ENCODE results near the gene CNDP1. TPM values are rescaled to one million over a fixed set of nuclear protein-coding genes. Genes with fewer than 3 reads are reported as not detected.

The CNDP1 gene
- total RNA-seq, 6 experiments from 2014 or later, result not detected

- peaks cover 14% of the 10 kb centered on the region; the same call in 1 of the 2 replicates for H3K36me3 Mint-ChIP-seq (ENCODE audit: low read depth)
- no peaks in the 10 kb centered on the region for H3K9me3 Mint-ChIP-seq
- no peak overlapping the region for H3K4me3 Mint-ChIP-seq
Observed at GRCh38 chr18:74613381-74613780, 79.1 kb downstream of the CNDP1 start.

DNA sequence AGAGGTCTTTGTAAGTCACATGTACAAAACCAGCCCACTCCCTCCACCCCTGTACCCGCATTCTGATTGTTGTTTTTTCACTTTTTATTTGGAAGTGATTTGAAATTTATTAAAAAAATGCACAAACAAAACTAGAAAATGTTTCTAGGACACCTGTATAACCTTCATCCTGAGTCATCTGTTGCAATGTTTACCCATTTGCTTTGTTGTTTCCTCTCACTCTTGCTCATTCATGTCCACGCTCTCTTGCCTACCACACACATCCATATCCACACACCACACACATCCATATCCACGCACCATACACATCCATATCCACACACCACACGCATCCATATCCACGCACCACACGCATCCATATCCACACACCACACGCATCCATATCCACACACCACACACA lies 82.2 kb downstream of the CNDP1 start:
- DNase-seq, result no peak
- peaks cover 1% of the 10 kb centered on the region; the same call in 1 of the 2 replicates for H3K27me3 Mint-ChIP-seq (ENCODE audit: insufficient read depth)
- H3K27ac Mint-ChIP-seq, result no peak overlapping the region
- H3K4me3 Mint-ChIP-seq, result no peak overlapping the region
- peaks cover 6% of the 10 kb centered on the region; the same call in 1 of the 2 replicates for H3K4me1 Mint-ChIP-seq (ENCODE audit: low read depth)
- no peaks in the 10 kb centered on the region for H3K9me3 Mint-ChIP-seq
- peaks cover 10% of the 10 kb centered on the region; the same call in 1 of the 2 replicates for H3K36me3 Mint-ChIP-seq (ENCODE audit: low read depth)
- TF ChIP-seq, protein P1, sequence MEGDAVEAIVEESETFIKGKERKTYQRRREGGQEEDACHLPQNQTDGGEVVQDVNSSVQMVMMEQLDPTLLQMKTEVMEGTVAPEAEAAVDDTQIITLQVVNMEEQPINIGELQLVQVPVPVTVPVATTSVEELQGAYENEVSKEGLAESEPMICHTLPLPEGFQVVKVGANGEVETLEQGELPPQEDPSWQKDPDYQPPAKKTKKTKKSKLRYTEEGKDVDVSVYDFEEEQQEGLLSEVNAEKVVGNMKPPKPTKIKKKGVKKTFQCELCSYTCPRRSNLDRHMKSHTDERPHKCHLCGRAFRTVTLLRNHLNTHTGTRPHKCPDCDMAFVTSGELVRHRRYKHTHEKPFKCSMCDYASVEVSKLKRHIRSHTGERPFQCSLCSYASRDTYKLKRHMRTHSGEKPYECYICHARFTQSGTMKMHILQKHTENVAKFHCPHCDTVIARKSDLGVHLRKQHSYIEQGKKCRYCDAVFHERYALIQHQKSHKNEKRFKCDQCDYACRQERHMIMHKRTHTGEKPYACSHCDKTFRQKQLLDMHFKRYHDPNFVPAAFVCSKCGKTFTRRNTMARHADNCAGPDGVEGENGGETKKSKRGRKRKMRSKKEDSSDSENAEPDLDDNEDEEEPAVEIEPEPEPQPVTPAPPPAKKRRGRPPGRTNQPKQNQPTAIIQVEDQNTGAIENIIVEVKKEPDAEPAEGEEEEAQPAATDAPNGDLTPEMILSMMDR (IDR thresholded peaks at IDR 0.05), result no peak

More at GRCh38 chr18:74613381-74613780, 79.1 kb downstream of the CNDP1 start:
- H3K27ac Mint-ChIP-seq, result no peak overlapping the region
- peaks cover 1% of the 10 kb centered on the region; the same call in 1 of the 2 replicates for H3K27me3 Mint-ChIP-seq (ENCODE audit: insufficient read depth)
- TF ChIP-seq, protein P1 (IDR thresholded peaks at IDR 0.05), result no peak
- peaks cover 20% of the 10 kb centered on the region for H3K4me1 Mint-ChIP-seq (ENCODE audit: low read depth)
- DNase-seq, result no peak

- H3K4me1 Mint-ChIP-seq (ENCODE audit: low read depth), result peaks cover 5% of the 10 kb centered on the region; the same call in 1 of the 2 replicates
- no peak overlapping the region for H3K4me3 Mint-ChIP-seq
- TF ChIP-seq, protein P1 (IDR thresholded peaks at IDR 0.05), result no peak
- H3K36me3 Mint-ChIP-seq (ENCODE audit: low read depth), result peaks cover 10% of the 10 kb centered on the region; the same call in 1 of the 2 replicates
- no peaks in the 10 kb centered on the region for H3K9me3 Mint-ChIP-seq
- no peak overlapping the region for H3K27ac Mint-ChIP-seq
- no peak for DNase-seq
- H3K27me3 Mint-ChIP-seq (ENCODE audit: insufficient read depth), result no peaks in the 10 kb centered on the region
Observed at GRCh38 chr18:74617486-74617885, 83.2 kb downstream of the CNDP1 start.

GRCh38 chr18:74622072-74622471 lies 87.8 kb downstream of the CNDP1 start:
- TF ChIP-seq, protein P1 (IDR thresholded peaks at IDR 0.05), result no peak
- no peaks in the 10 kb centered on the region for H3K36me3 Mint-ChIP-seq (ENCODE audit: low read depth)
- H3K4me3 Mint-ChIP-seq, result no peak overlapping the region
- no peaks in the 10 kb centered on the region for H3K9me3 Mint-ChIP-seq
- no peaks in the 10 kb centered on the region for H3K4me1 Mint-ChIP-seq (ENCODE audit: low read depth)
- H3K27me3 Mint-ChIP-seq (ENCODE audit: insufficient read depth), result no peaks in the 10 kb centered on the region; the same call in 1 of the 2 replicates
- no peak overlapping the region for H3K27ac Mint-ChIP-seq
- DNase-seq, result no peak

GRCh38 chr18:74623047-74623816 lies 88.9 kb downstream of the CNDP1 start:
- Mint-ChIP-seq H3K9me3 (no peaks in the 10 kb centered on the region), H3K4me3 (no peak overlapping the region), H3K27me3 (ENCODE audit: insufficient read depth) (no peaks in the 10 kb centered on the region; the same call in 1 of the 2 replicates), H3K4me1 (ENCODE audit: low read depth) (no peaks in the 10 kb centered on the region), H3K27ac (no peak overlapping the region), H3K36me3 (ENCODE audit: low read depth) (no peaks in the 10 kb centered on the region)
- TF ChIP-seq, protein P1 (IDR thresholded peaks at IDR 0.05), result peak; percentile 73
- no peak for DNase-seq

Measured in HFFc6 (cell line).